GM18517 (cell line): ENCODE measurements around the gene ZC3H12A.

Experiments used
- ATAC-seq: cut with Tn5 transposase; IDR thresholded peaks from one replicate; pipeline ENCODE4 v1.9.1; 2021; ENCODE audit warnings: mild to moderate bottlenecking, moderate library complexity; ENCODE audit not compliant: unreplicated experiment

Gene ZC3H12A

GRCh38 chr1:37474046-37474696, at the start of gene ZC3H12A:
Gene ZC3H12A, plus strand, starts transcription at chr1:37474580. Its CDS starts 917 bp downstream, at chr1:37475497.
- ATAC-seq = no peak

GRCh38 chr1:37425221-37425620, 49.2 kb upstream of the ZC3H12A start:
- ATAC-seq = no peak

- ATAC-seq = no peak
Measured at GRCh38 chr1:37429029-37429428, 45.4 kb upstream of the ZC3H12A start.

- no peak for ATAC-seq
Measured at GRCh38 chr1:37430103-37430985, 44.0 kb upstream of the ZC3H12A start.

GRCh38 chr1:37432716-37433115, 41.7 kb upstream of the ZC3H12A start:
- ATAC-seq = no peak

GRCh38 chr1:37433171-37433570, 41.2 kb upstream of the ZC3H12A start:
- no peak for ATAC-seq

- no peak for ATAC-seq
Measured at GRCh38 chr1:37434292-37435225, 39.8 kb upstream of the ZC3H12A start.

- ATAC-seq = no peak
Measured at GRCh38 chr1:37437087-37437486, 37.3 kb upstream of the ZC3H12A start.

GRCh38 chr1:37438037-37438868, 36.1 kb upstream of the ZC3H12A start:
- ATAC-seq = no peak

- ATAC-seq = no peak
Measured at GRCh38 chr1:37438869-37439343, 35.5 kb upstream of the ZC3H12A start.

- ATAC-seq = no peak
Measured at GRCh38 chr1:37439349-37439995, 34.9 kb upstream of the ZC3H12A start.

- no peak for ATAC-seq
Measured at GRCh38 chr1:37441490-37441889, 32.9 kb upstream of the ZC3H12A start.

- ATAC-seq = no peak
Measured at GRCh38 chr1:37442139-37442538, 32.2 kb upstream of the ZC3H12A start.

GRCh38 chr1:37442644-37443043, 31.7 kb upstream of the ZC3H12A start:
- no peak for ATAC-seq

GRCh38 chr1:37446874-37447273, 27.5 kb upstream of the ZC3H12A start:
- no peak for ATAC-seq

- ATAC-seq = no peak
Measured at GRCh38 chr1:37448185-37448584, 26.2 kb upstream of the ZC3H12A start.

- ATAC-seq = no peak
Measured at GRCh38 chr1:37448691-37449417, 25.5 kb upstream of the ZC3H12A start.

- no peak for ATAC-seq
Measured at GRCh38 chr1:37449936-37450335, 24.4 kb upstream of the ZC3H12A start.

GRCh38 chr1:37452416-37452815, 22.0 kb upstream of the ZC3H12A start:
- no peak for ATAC-seq
